Measurements from ENCODE around the gene TMEM132D. TPM values are rescaled to one million over a fixed set of nuclear protein-coding genes. Genes with fewer than 3 reads are reported as not detected.

The TMEM132D gene
- total RNA-seq, 1 donor: not detected

GRCh38 chr12:129847063-129847462, 56.8 kb downstream of the TMEM132D start:
- H3K4me1 ChIP-seq (ENCODE audit: insufficient read depth, low read length): no peaks in the 10 kb centered on the region
- no peak overlapping the region for H3K4me3 ChIP-seq (ENCODE audit: insufficient read depth, low read length)
- DNase-seq (ENCODE audit: insufficient read length, low spot score, missing footprints): no peak
- no peak overlapping the region for H2AFZ ChIP-seq (ENCODE audit: low read length)
- H3K9me3 ChIP-seq (ENCODE audit: low read depth, low read length): peaks cover 3% of the 10 kb centered on the region
- no peak for TF ChIP-seq CTCF (IDR thresholded peaks at IDR 0.05; ENCODE audit: extremely low read depth, low read depth, low read length)
- H3K27me3 ChIP-seq (ENCODE audit: insufficient read depth, low read length): no peaks in the 10 kb centered on the region
- H3K36me3 ChIP-seq (ENCODE audit: insufficient read depth, low read length): no peaks in the 10 kb centered on the region
- H4K20me1 ChIP-seq (ENCODE audit: insufficient read depth, low read length): no peaks in the 10 kb centered on the region
- no peak overlapping the region for H3K4me2 ChIP-seq (ENCODE audit: insufficient read depth, low read length)
- no peaks in the 10 kb centered on the region for H3K79me2 ChIP-seq (ENCODE audit: insufficient read depth, low read length)
- no peak overlapping the region for H3K27ac ChIP-seq (ENCODE audit: low read depth, low read length)

DNA sequence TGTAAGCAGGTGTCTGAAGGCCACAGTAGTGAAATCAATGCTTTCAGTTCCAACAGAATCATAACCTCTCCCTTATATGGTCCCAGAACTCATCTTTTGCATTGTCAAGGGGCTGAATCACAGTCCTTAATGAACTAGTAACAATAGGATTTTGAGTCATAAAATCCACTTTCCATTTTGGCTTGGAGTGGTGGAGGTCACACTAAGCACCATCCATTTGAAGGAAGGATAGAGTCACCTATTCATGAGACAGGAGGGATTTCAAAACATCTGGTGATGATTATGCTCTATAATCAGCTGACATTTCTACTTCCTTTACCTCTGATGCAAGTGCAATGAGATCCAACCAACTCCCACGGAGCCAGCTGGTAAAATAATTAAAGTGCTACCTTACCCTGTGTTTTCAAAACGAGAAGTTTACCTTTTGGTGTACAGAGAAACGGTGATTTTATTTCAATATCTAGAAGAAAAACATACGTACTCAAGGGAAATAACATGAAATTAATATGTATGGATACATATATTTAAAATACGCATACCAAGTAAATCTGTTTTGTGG, 59.1 kb downstream of the TMEM132D start:
- peaks cover 3% of the 10 kb centered on the region for H3K9me3 ChIP-seq (ENCODE audit: low read depth, low read length)
- DNase-seq (ENCODE audit: insufficient read length, low spot score, missing footprints): no peak
- no peak for TF ChIP-seq CTCF (IDR thresholded peaks at IDR 0.05; ENCODE audit: extremely low read depth, low read depth, low read length)
- H3K27me3 ChIP-seq (ENCODE audit: insufficient read depth, low read length): no peaks in the 10 kb centered on the region
- H3K79me2 ChIP-seq (ENCODE audit: insufficient read depth, low read length): no peaks in the 10 kb centered on the region
- H3K4me1 ChIP-seq (ENCODE audit: insufficient read depth, low read length): no peaks in the 10 kb centered on the region
- H3K4me2 ChIP-seq (ENCODE audit: insufficient read depth, low read length): no peak overlapping the region
- no peak overlapping the region for H2AFZ ChIP-seq (ENCODE audit: low read length)
- H3K4me3 ChIP-seq (ENCODE audit: insufficient read depth, low read length): no peak overlapping the region
- no peaks in the 10 kb centered on the region for H3K36me3 ChIP-seq (ENCODE audit: insufficient read depth, low read length)
- no peak overlapping the region for H3K27ac ChIP-seq (ENCODE audit: low read depth, low read length)
- H4K20me1 ChIP-seq (ENCODE audit: insufficient read depth, low read length): no peaks in the 10 kb centered on the region

DNA sequence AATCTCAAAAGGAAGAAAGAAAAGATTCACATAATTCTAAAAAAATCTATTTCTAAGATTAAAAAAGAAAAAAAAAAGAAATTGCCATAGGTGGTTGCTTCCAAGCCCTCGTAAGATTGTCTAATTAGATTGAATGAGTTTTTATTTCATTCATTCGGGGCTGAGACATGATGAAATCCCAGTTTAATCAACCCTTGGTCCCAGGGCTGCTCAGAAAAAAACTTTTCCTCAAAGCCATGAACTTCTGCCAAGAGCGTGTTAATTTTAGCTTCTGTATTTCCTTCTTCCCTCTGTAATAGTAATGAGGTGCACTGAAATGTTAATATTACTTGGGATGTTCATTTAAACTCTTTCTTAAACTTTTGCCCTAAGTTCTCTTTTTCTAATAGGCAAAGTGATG, 62.6 kb downstream of the TMEM132D start:
- Histone ChIP-seq H3K4me3 (ENCODE audit: insufficient read depth, low read length) (no peak overlapping the region), H3K79me2 (ENCODE audit: insufficient read depth, low read length) (no peaks in the 10 kb centered on the region), H3K27ac (ENCODE audit: low read depth, low read length) (no peak overlapping the region), H3K4me1 (ENCODE audit: insufficient read depth, low read length) (no peaks in the 10 kb centered on the region), H2AFZ (ENCODE audit: low read length) (no peak overlapping the region), H3K36me3 (ENCODE audit: insufficient read depth, low read length) (no peaks in the 10 kb centered on the region), H3K27me3 (ENCODE audit: insufficient read depth, low read length) (no peaks in the 10 kb centered on the region), H3K9me3 (ENCODE audit: low read depth, low read length) (no peaks in the 10 kb centered on the region), H3K4me2 (ENCODE audit: insufficient read depth, low read length) (no peak overlapping the region), H4K20me1 (ENCODE audit: insufficient read depth, low read length) (no peaks in the 10 kb centered on the region)
- TF ChIP-seq CTCF (IDR thresholded peaks at IDR 0.05; ENCODE audit: extremely low read depth, low read depth, low read length): no peak
- DNase-seq (ENCODE audit: insufficient read length, low spot score, missing footprints): no peak

DNA sequence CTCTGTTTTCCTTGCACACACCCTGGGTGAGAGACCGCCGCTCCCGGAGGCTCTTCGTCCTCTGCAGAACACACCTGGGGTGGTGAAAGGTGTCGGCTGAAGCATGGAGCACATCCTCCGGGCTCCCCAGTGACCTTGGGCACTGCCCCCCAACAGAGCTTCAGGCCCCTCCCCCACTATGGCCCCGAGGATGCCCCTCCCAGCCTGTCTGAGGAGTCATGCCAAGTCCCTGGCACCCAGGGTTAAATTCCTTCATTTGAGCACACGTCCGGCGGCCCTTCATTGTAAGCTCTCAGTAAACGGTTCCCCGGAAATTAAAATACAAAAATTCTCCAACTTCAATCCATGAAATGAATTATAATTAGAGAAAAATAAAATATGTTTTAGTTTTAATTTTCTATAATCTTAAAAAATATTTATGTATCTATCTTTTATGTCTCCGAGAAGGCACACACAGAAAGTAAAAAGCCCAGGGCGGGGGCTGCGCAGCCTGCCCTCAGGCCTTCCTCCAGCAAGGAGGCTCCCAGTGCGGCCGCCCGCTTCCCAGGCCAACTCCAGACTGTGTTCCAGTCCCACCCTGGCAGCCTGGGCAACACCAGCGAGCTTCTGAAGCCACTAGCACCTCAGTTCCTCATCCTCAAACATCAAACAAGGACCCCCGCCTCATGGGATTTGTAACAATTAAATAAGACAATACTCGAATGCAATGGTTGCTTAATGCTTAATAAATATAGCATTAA, 63.5 kb downstream of the TMEM132D start:
- no peaks in the 10 kb centered on the region for H3K27me3 ChIP-seq (ENCODE audit: insufficient read depth, low read length)
- TF ChIP-seq CTCF (IDR thresholded peaks at IDR 0.05; ENCODE audit: extremely low read depth, low read depth, low read length): no peak
- no peaks in the 10 kb centered on the region for H3K9me3 ChIP-seq (ENCODE audit: low read depth, low read length)
- no peaks in the 10 kb centered on the region for H3K4me1 ChIP-seq (ENCODE audit: insufficient read depth, low read length)
- no peaks in the 10 kb centered on the region for H4K20me1 ChIP-seq (ENCODE audit: insufficient read depth, low read length)
- H2AFZ ChIP-seq (ENCODE audit: low read length): no peak overlapping the region
- no peak overlapping the region for H3K4me3 ChIP-seq (ENCODE audit: insufficient read depth, low read length)
- no peaks in the 10 kb centered on the region for H3K36me3 ChIP-seq (ENCODE audit: insufficient read depth, low read length)
- no peaks in the 10 kb centered on the region for H3K79me2 ChIP-seq (ENCODE audit: insufficient read depth, low read length)
- no peak for DNase-seq (ENCODE audit: insufficient read length, low spot score, missing footprints)
- H3K4me2 ChIP-seq (ENCODE audit: insufficient read depth, low read length): no peak overlapping the region
- H3K27ac ChIP-seq (ENCODE audit: low read depth, low read length): no peak overlapping the region

Data from osteoblast (primary cell).